IMR-90 (cell line): ENCODE results near the gene INPP5D. TPM values are rescaled to one million over a fixed set of nuclear protein-coding genes. Genes with fewer than 3 reads are reported as not detected.
A peak's percentile ranks its signal among the peaks of the same experiment; 100 is the strongest.

Experiments used
- ATAC-seq: fragments of 200-7000 bp; cut with Tn5 transposase; 2 replicates; pipeline ENCODE4 v1.9.1; 2020; ENCODE audit warnings: low read depth, mild to moderate bottlenecking, moderate library complexity
- BruUV-seq: library from RNA; stranded (reverse); fragments of 400-500 nt; replicated peaks from 2 replicates; lab custom pipeline; 2021; lab: Mats Ljungman, UMichigan
- CTCF ChIA-PET: fragments of 300-600 bp; formaldehyde crosslinking; extraction: SDS; loops from one replicate; lab custom pipeline; 2021; ENCODE audit warnings: antibody characterized with exemption; lab: Yijun Ruan, JAX
- POLR2A ChIA-PET: fragments of 300-600 bp; sonication (Branson Sonifier 250); formaldehyde crosslinking; loops from one replicate; lab custom pipeline; 2022; ENCODE audit warnings: antibody characterized with exemption; ENCODE audit not compliant: unreplicated experiment; lab: Charles Lee
- DNase-seq: peaks from one replicate; pipeline ENCODE4 v3.0.0; 2013
- H2AFZ ChIP-seq: replicated peaks from 2 replicates; pipeline ENCODE3; 2013; ENCODE audit warnings: low read length, mild to moderate bottlenecking; ENCODE audit not compliant: poor library complexity
- H2AK5ac ChIP-seq: 2 replicates; pipeline ENCODE4 v1.6.1; 2013; ENCODE audit warnings: low read depth, low read length, inconsistent platforms
- H2AK9ac ChIP-seq: replicated peaks from 2 replicates; pipeline ENCODE3; 2013; ENCODE audit warnings: mild to moderate bottlenecking, low read depth, low read length, moderate library complexity; ENCODE audit not compliant: poor library complexity
- H2BK120ac ChIP-seq: 2 replicates; pipeline ENCODE4 v1.6.1; 2013; ENCODE audit warnings: low read depth, low read length, inconsistent platforms
- H2BK15ac ChIP-seq: 3 replicates; pipeline ENCODE4 v1.6.1; 2013; ENCODE audit warnings: low read depth, low read length, inconsistent platforms
- H2BK20ac ChIP-seq: 2 replicates; pipeline ENCODE4 v1.6.1; 2013; ENCODE audit warnings: low read depth, mild to moderate bottlenecking, inconsistent platforms, low read length, moderate library complexity
- H2BK5ac ChIP-seq: 2 replicates; pipeline ENCODE4 v1.6.1; 2013; ENCODE audit warnings: mild to moderate bottlenecking, low read depth, low read length, inconsistent platforms; ENCODE audit not compliant: poor library complexity, severe bottlenecking
- H3K14ac ChIP-seq: replicated peaks from 2 replicates; pipeline ENCODE4 v1.6.1; 2013; ENCODE audit warnings: low read depth, low read length, inconsistent platforms
- H3K18ac ChIP-seq: 2 replicates; pipeline ENCODE4 v1.6.1; 2013; ENCODE audit warnings: low read depth, low read length, control low read depth
- H3K23ac ChIP-seq: 2 replicates; pipeline ENCODE4 v1.6.1; 2013; ENCODE audit warnings: low read depth, low read length, inconsistent platforms
- H3K27ac ChIP-seq: 2 replicates; pipeline ENCODE4 v1.5.1; 2013; ENCODE audit warnings: mild to moderate bottlenecking, control low read depth, low read length; ENCODE audit not compliant: insufficient read depth
- H3K27me3 ChIP-seq: 2 replicates; pipeline ENCODE4 v1.6.1; 2013; ENCODE audit warnings: low read length; ENCODE audit not compliant: control insufficient read depth, insufficient read depth
- H3K36me3 ChIP-seq: 2 replicates; pipeline ENCODE4 v1.6.1; 2013; ENCODE audit warnings: low read length, mixed read lengths; ENCODE audit not compliant: control insufficient read depth, insufficient read depth
- H3K4ac ChIP-seq: 2 replicates; pipeline ENCODE4 v1.6.1; 2013; ENCODE audit warnings: low read depth, low read length, inconsistent platforms
- H3K4me1 ChIP-seq: 2 replicates; pipeline ENCODE4 v1.6.1; 2013; ENCODE audit warnings: low read length, mixed read lengths; ENCODE audit not compliant: control insufficient read depth, insufficient read depth
- H3K4me2 ChIP-seq: 2 replicates; pipeline ENCODE4 v1.6.1; 2013; ENCODE audit warnings: low read depth, mild to moderate bottlenecking, control low read depth, low read length, moderate library complexity
- H3K4me3 ChIP-seq: 2 replicates; pipeline ENCODE4 v1.5.1; 2013; ENCODE audit warnings: low read depth, mild to moderate bottlenecking, control low read depth, low read length, moderate library complexity; ENCODE audit not compliant: insufficient read depth
- H3K56ac ChIP-seq: 2 replicates; pipeline ENCODE4 v1.6.1; 2013; ENCODE audit warnings: low read length, inconsistent platforms; ENCODE audit not compliant: insufficient read depth; ENCODE audit errors: extremely low read depth
- H3K79me1 ChIP-seq, 2 experiments: 2 replicates each; pipeline ENCODE4 v1.6.1; 2013; ENCODE audit warnings: low read length in 2 of 2, inconsistent platforms in 1 of 2, low read depth in 1 of 2
- H3K9ac ChIP-seq: 2 replicates; pipeline ENCODE4 v1.6.1; 2013; ENCODE audit warnings: low read depth, low read length, control low read depth
- H3K9me1 ChIP-seq: 2 replicates; pipeline ENCODE4 v1.6.1; 2013; ENCODE audit warnings: low read length, inconsistent platforms; ENCODE audit not compliant: insufficient read depth
- H3K9me3 ChIP-seq: 2 replicates; pipeline ENCODE4 v1.6.1; 2013; ENCODE audit warnings: low read length; ENCODE audit not compliant: control insufficient read depth, insufficient read depth
- H4K20me1 ChIP-seq: 2 replicates; pipeline ENCODE4 v1.6.1; 2013; ENCODE audit warnings: low read length, inconsistent platforms; ENCODE audit not compliant: insufficient read depth
- H4K5ac ChIP-seq: 2 replicates; pipeline ENCODE4 v1.6.1; 2013; ENCODE audit warnings: mild to moderate bottlenecking, low read depth, low read length, control low read depth
- H4K8ac ChIP-seq, 2 experiments: 2 replicates each; pipeline ENCODE4 v1.6.1; 2013; ENCODE audit warnings: low read depth in 2 of 2, low read length in 2 of 2, control low read depth in 1 of 2, inconsistent platforms in 1 of 2
- H4K91ac ChIP-seq: 2 replicates; pipeline ENCODE4 v1.6.1; 2013; ENCODE audit warnings: low read depth, low read length, inconsistent platforms; ENCODE audit not compliant: insufficient read depth
- CEBPB ChIP-seq: IDR thresholded peaks from 2 replicates; pipeline ENCODE4 v1.6.1; 2012; ENCODE audit warnings: low read depth, low read length, improper control_type of control experiment
- MAFK ChIP-seq: IDR thresholded peaks from 2 replicates; pipeline ENCODE4 v1.6.1; 2012; ENCODE audit warnings: low read depth, low read length, improper control_type of control experiment
- MXI1 ChIP-seq: IDR thresholded peaks from 2 replicates; pipeline ENCODE4 v1.6.1; 2012; ENCODE audit warnings: low read depth, mild to moderate bottlenecking, low read length, moderate library complexity, borderline replicate concordance
- POLR2A ChIP-seq: IDR thresholded peaks from 2 replicates; pipeline ENCODE4 v1.6.1; 2012; ENCODE audit warnings: mild to moderate bottlenecking, low read depth, low read length
- RAD21 ChIP-seq: IDR thresholded peaks from 2 replicates; pipeline ENCODE4 v1.6.1; 2012; ENCODE audit warnings: low read length, improper control_type of control experiment
- WGBS, 2 experiments: methylation state at CpG; one replicate each; pipeline versions ENCODE4 v1.1.5 to v1.1.7; 2013; ENCODE audit warnings: missing lambda C conversion rate in 2 of 2; ENCODE audit not compliant: insufficient read length in 1 of 2; ENCODE audit errors: extremely low coverage in 2 of 2; 5-methylcytosine and 5-hydroxymethylcytosine counted together
- dilution Hi-C: fragments of 300-500 bp; cut with HindIII; formaldehyde crosslinking; loops from one replicate; pipeline ENCODE4 v1.14.3; 2018; ENCODE audit warnings: low sequenced_read_pairs; ENCODE audit not compliant: unreplicated experiment
- in situ Hi-C: fragments of 300-500 bp; cut with MboI; formaldehyde crosslinking; loops from 3 replicates; pipeline ENCODE4 v1.14.3; 2019; ENCODE audit warnings: low sequenced_read_pairs, inconsistent platforms, mixed read lengths
- intact Hi-C: fragments of 100-400 bp; cut with micrococcal nuclease; formaldehyde crosslinking; loops from 2 replicates; pipeline ENCODE4 v1.10.0; 2022
- polyA plus RNA-seq, 3 experiments: library from polyadenylated mRNA; depleted of rRNA; stranded (reverse); fragments of >200 nt; gene quantifications; 2 replicates each; pipeline ENCODE4 v1.2.3, GENCODE V29; 2012; ENCODE audit warnings: low replicate concordance in 1 of 3
- total RNA-seq: library from RNA; depleted of rRNA; stranded (reverse); fragments of >200 nt; gene quantifications from 2 replicates; pipeline ENCODE4 v1.2.3, GENCODE V29; 2012
- TF ChIP-seq, protein P1 (sequence below): fragments of 150-350 bp; IDR thresholded peaks from 2 replicates; pipeline ENCODE4 v1.6.1; 2016; ENCODE audit warnings: low read depth, mild to moderate bottlenecking, low read length, moderate library complexity, borderline replicate concordance

Gene INPP5D
- total and polyA plus RNA-seq, 2 of the 4 experiments (the other 2 are of a cell fraction) = 0.18 to 0.29 TPM

DNA sequence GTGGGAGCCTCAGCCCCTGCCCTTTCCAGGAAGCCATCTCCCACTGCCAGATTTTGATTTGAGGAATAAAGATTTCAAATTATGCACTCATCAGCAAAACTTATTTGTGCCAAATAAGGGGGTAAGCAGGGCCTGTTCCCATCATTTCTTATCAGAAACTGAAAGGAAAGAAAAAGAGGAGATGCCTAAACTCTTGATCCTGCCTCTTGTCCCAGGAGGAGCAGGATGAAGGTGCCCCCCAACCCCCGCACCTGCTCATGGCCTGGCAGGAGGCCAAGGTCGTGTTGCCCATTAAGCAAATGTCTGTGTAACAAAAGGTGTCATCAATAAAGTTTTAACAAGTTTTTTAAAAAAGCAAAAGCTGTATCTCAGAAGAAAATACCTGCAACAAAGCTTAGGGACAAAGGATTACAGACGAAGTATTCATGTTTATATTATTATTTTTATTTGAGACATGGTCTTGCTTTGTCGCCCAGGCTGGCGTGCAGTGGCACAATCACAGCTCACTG is 80.0 kb downstream of the INPP5D start:
- POLR2A ChIA-PET = no interaction called here
- Histone ChIP-seq H2AK5ac (no peak overlapping the region), H3K4me1 (no peaks in the 10 kb centered on the region), H4K91ac (no peak overlapping the region), H3K9me3 (0 out of 2 replicates have a peak, but pooled peaks cover 3% of the 10 kb centered on the region), H3K79me1 (no peaks in the 10 kb centered on the region), H3K9ac (no peak overlapping the region), H4K20me1 (no peaks in the 10 kb centered on the region), H3K23ac (no peak overlapping the region), H3K27me3 (peaks cover 8% of the 10 kb centered on the region; the same call in 1 of the 2 replicates), H2BK120ac (no peak overlapping the region), H3K27ac (no peak overlapping the region), H2AFZ (peak overlapping the region; percentile 40), H2BK15ac (no peak overlapping the region), H3K36me3 (no peaks in the 10 kb centered on the region), H3K4me2 (no peak overlapping the region; the same call in 1 of the 2 replicates), H3K9me1 (no peaks in the 10 kb centered on the region), H2AK9ac (no peak overlapping the region), H2BK20ac (no peak overlapping the region), H3K14ac (no peak overlapping the region), H3K18ac (no peak overlapping the region), H4K8ac (no peak overlapping the region), H3K4me3 (no peak overlapping the region), H4K5ac (no peak overlapping the region), H3K4ac (no peak overlapping the region), H2BK5ac (no peak overlapping the region), H3K56ac (no peak overlapping the region)
- WGBS, 2 experiments = no CpG with 5 or more reads among the region's 5 CpGs
- no peak for ATAC-seq
- BruUV-seq = no TSS peak
- in situ Hi-C loops = no loop called here
- dilution Hi-C loops = no loop called here
- CTCF ChIA-PET = no interaction called here
- intact Hi-C loops = no loop called here
- peak; percentile 79 for TF ChIP-seq MAFK
- TF ChIP-seq RAD21 = no peak
- TF ChIP-seq CEBPB = no peak
- TF ChIP-seq, protein P1, sequence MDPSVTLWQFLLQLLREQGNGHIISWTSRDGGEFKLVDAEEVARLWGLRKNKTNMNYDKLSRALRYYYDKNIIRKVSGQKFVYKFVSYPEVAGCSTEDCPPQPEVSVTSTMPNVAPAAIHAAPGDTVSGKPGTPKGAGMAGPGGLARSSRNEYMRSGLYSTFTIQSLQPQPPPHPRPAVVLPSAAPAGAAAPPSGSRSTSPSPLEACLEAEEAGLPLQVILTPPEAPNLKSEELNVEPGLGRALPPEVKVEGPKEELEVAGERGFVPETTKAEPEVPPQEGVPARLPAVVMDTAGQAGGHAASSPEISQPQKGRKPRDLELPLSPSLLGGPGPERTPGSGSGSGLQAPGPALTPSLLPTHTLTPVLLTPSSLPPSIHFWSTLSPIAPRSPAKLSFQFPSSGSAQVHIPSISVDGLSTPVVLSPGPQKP = no peak
- no peak for TF ChIP-seq MXI1
- no peak for TF ChIP-seq POLR2A
- no peak for DNase-seq
